Cardiac fibroblast (primary cell): ENCODE results near the gene NLRP1.

ENCODE experiments used
- DNase-seq, 2 donors: peaks; one replicate each; pipeline versions ENCODE4 v3.0.0 to v3.0.0-alpha.2; 2010; ENCODE audit warnings: low read depth in 2 of 2
- H3K4me3 ChIP-seq, 2 donors: replicated peaks in 1 of 2; 1 replicate in 1 of 2; 2 replicates in 1 of 2; pipeline ENCODE4 v1.5.1; 2011; ENCODE audit warnings: low read depth in 2 of 2, low read length in 2 of 2, mild to moderate bottlenecking in 2 of 2, moderate library complexity in 1 of 2
- CTCF ChIP-seq: IDR thresholded peaks from one replicate; pipeline ENCODE4 v1.5.1; 2011; ENCODE audit warnings: low read depth, mild to moderate bottlenecking, low read length, inconsistent platforms

The NLRP1 gene

GRCh38 chr17:5545051-5545987, 39.0 kb downstream of the NLRP1 start:
- TF ChIP-seq CTCF, result no peak
- DNase-seq, result no peak
- no peak overlapping the region for H3K4me3 ChIP-seq

DNA sequence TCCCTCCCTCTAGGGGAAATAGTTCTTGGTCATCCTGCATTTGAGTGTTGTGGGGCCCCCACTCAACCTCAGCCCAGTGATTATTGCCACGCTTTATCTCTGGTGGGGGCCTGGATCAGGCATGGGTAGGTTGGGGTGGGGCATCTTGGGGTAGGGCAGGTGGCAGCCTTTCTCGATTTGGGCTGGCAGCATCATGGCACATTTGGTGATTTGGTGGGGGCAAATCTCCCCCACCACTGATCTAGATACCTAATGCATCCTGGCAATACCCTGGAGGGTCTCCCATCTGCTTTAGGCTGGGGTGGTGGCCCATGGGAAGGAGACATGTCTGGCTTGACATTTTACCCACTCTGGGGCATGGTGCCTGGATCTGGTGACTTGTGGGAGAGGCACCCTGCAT, 40.2 kb downstream of the NLRP1 start:
- TF ChIP-seq CTCF, result no peak
- no peak overlapping the region for H3K4me3 ChIP-seq
- no peak for DNase-seq

GRCh38 chr17:5541610-5542202, 42.6 kb downstream of the NLRP1 start:
- no peak for DNase-seq
- no peak for TF ChIP-seq CTCF
- no peak overlapping the region for H3K4me3 ChIP-seq

DNA sequence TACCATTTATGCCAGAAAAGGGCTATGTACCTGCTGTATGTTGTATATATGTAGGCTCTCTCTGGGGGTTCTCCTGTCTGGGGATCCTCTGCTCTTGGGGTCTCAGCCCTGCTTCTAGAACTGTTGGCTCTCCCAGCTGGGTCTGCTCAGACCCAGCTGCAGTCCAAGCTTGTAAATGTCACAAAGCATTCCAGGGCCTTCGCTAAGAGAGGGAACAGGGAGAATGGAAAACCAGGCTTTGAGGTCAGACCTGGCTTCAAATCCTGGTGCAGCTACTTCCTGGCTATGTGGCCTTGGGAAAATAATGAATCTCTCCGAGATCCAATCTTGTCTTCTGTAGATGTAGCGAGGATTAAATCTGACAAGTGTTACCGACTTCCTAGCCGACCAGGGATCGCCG, 44.0 kb downstream of the NLRP1 start:
- no peak overlapping the region for H3K4me3 ChIP-seq
- DNase-seq, result no peak
- no peak for TF ChIP-seq CTCF

GRCh38 chr17:5539286-5539685, 45.0 kb downstream of the NLRP1 start:
- no peak for DNase-seq
- H3K4me3 ChIP-seq, result no peak overlapping the region
- TF ChIP-seq CTCF, result no peak

DNA sequence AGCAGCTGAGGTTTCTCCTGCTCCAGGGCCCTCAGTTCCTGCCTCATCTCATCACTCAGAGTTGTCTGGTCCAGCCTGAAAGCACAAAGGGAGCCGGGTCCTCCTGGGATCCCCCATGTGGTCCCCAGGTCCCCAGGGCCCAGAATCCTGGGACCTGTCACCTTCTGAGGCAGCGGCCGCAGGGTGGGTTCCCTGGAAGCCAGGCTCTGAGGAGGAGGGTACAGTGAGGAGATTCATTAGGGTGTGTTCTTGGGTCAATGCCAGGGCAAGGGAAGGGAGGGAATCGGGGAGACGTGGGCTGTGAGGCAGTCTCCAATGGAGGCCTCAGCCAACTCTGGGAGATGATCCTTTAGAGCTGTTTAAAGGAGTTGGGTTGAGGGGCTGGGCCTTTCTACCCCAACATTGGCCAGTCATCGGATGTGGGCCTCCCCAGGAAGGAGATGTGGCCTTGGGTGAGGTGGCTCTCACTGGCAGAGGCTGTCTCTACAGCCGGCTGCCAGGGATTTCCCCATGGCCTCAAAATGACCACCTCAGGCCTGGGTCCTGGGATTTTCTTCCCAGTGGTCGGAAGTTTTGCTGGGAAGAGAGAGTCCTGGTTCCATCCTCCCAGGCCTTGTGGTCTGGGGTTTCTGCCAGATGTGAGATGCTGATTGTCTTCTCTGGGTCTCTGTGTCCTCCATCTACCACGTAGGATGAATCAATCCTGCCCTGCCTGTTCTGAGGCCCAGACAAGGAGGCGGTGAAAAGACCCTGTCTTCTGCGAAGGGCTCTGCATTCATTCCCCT, 47.3 kb downstream of the NLRP1 start:
- no peak for TF ChIP-seq CTCF
- H3K4me3 ChIP-seq, result no peak overlapping the region
- DNase-seq, result peak in 1 of 2 donors; percentile 20
